Panc1 (cell line): ENCODE measurements around the gene TMEM154.

Source experiments
- CTCF ChIP-seq: fragments of 450-650 bp; IDR thresholded peaks from 2 replicates; pipeline ENCODE4 v1.5.1; 2017; ENCODE audit warnings: mild to moderate bottlenecking
- POLR2AphosphoS5 ChIP-seq: IDR thresholded peaks from 2 replicates; pipeline ENCODE4 v1.6.1; 2012; ENCODE audit warnings: mild to moderate bottlenecking, low read depth, low read length, moderate library complexity
- REST ChIP-seq, 2 experiments: IDR thresholded peaks; 2 replicates each; pipeline ENCODE4 v1.6.1; 2011 to 2012; ENCODE audit warnings: low read depth in 2 of 2, control low read depth in 1 of 2, low read length in 1 of 2, mild to moderate bottlenecking in 1 of 2, moderate library complexity in 1 of 2; ENCODE audit not compliant: insufficient read depth in 1 of 2
- SIN3A ChIP-seq: IDR thresholded peaks from 2 replicates; pipeline ENCODE4 v1.6.1; 2012; ENCODE audit warnings: low read depth, mild to moderate bottlenecking, low read length, moderate library complexity, borderline replicate concordance; ENCODE audit not compliant: insufficient read depth
- TCF7L2 ChIP-seq: IDR thresholded peaks from 2 replicates; pipeline ENCODE4 v1.6.1; 2011; ENCODE audit warnings: mild to moderate bottlenecking, low read depth, low read length, inconsistent platforms

GRCh38 chr4:152634110-152634760 is 45.6 kb downstream of the TMEM154 start:
- no peak for TF ChIP-seq CTCF
- no peak for TF ChIP-seq REST (IDR thresholded peaks at IDR 0.05; ENCODE audit: insufficient read depth in 1 of 2, low read depth in 2 of 2, low read length in 1 of 2)
- TF ChIP-seq POLR2AphosphoS5: no peak
- no peak for TF ChIP-seq TCF7L2
- no peak for TF ChIP-seq SIN3A
